Neural cell (in vitro differentiated cells): ENCODE measurements around the gene DPH1. TPM values are rescaled to one million over a fixed set of nuclear protein-coding genes. Genes with fewer than 3 reads are reported as not detected.
A peak's percentile ranks its signal among the peaks of the same experiment; 100 is the strongest.

Experiments used
- H2AFZ ChIP-seq: fragments of 200-600, 300-800 bp; sonication (generic), shearing (Covaris generic); 2 replicates; pipeline ENCODE4 v1.6.0; 2014; ENCODE audit warnings: low read depth, mild to moderate bottlenecking, antibody characterized with exemption, low read length, moderate library complexity
- H3F3A ChIP-seq: fragments of 200-600 bp; shearing (Covaris generic); 2 replicates; pipeline ENCODE4 v1.6.1; 2016; ENCODE audit warnings: mild to moderate bottlenecking, moderate library complexity, mixed read lengths, antibody characterized with exemption, low read length; ENCODE audit not compliant: insufficient read depth, poor library complexity, severe bottlenecking
- H3K27ac ChIP-seq: fragments of 200-600, 300-800 bp; sonication (generic), shearing (Covaris generic); 2 replicates; pipeline ENCODE4 v1.5.1; 2014; ENCODE audit warnings: mild to moderate bottlenecking, low read length, moderate library complexity
- H3K27me3 ChIP-seq: fragments of 300-800, 200-600 bp; sonication (generic), shearing (Covaris generic); 2 replicates; pipeline ENCODE4 v1.6.0; 2014; ENCODE audit warnings: mild to moderate bottlenecking, low read depth, low read length, moderate library complexity; ENCODE audit not compliant: insufficient read depth
- H3K36me3 ChIP-seq: fragments of 300-800, 200-600 bp; sonication (generic), shearing (Covaris generic); 2 replicates; pipeline ENCODE4 v1.5.1; 2014; ENCODE audit warnings: mild to moderate bottlenecking, antibody characterized with exemption, low read length, moderate library complexity; ENCODE audit not compliant: insufficient read depth
- H3K4me2 ChIP-seq: fragments of 300-800, 200-600 bp; sonication (generic), shearing (Covaris generic); 2 replicates; pipeline ENCODE4 v1.6.0; 2014; ENCODE audit warnings: mild to moderate bottlenecking, low read length
- H3K4me3 ChIP-seq: fragments of 300-800, 200-600 bp; sonication (generic), shearing (Covaris generic); 2 replicates; pipeline ENCODE4 v1.5.1; 2014; ENCODE audit warnings: mild to moderate bottlenecking, low read length, moderate library complexity
- H3K79me2 ChIP-seq: fragments of 200-600 bp; shearing (Covaris generic); replicated peaks from 2 replicates; pipeline ENCODE4 v1.6.0; 2014; ENCODE audit warnings: mild to moderate bottlenecking, low read length, moderate library complexity; ENCODE audit not compliant: insufficient read depth
- H3K9ac ChIP-seq: fragments of 300-800, 200-600 bp; sonication (generic), shearing (Covaris generic); 2 replicates; pipeline ENCODE4 v1.6.1; 2016; ENCODE audit warnings: mild to moderate bottlenecking, low read length, mixed read lengths
- H3K9me2 ChIP-seq: fragments of 200-600 bp; shearing (Covaris generic); 2 replicates; pipeline ENCODE4 v1.6.1; 2016; ENCODE audit warnings: mild to moderate bottlenecking, low read length, mixed read lengths; ENCODE audit not compliant: insufficient read depth
- H3K9me3 ChIP-seq: fragments of 200-600, 300-800 bp; sonication (generic), shearing (Covaris generic); 2 replicates; pipeline ENCODE4 v1.6.1; 2016; ENCODE audit warnings: mild to moderate bottlenecking, mixed run types, low read length, moderate library complexity, mixed read lengths
- H4K20me1 ChIP-seq: fragments of 200-600 bp; shearing (Covaris generic); 2 replicates; pipeline ENCODE4 v1.6.1; 2016; ENCODE audit warnings: mild to moderate bottlenecking, mixed run types; ENCODE audit not compliant: insufficient read depth
- EP300 ChIP-seq: fragments of 450-650 bp; conservative IDR thresholded peaks from 2 replicates; pipeline ENCODE4 v1.6.1; 2014; ENCODE audit warnings: antibody characterized with exemption, mild to moderate bottlenecking, moderate library complexity; ENCODE audit not compliant: poor library complexity, severe bottlenecking
- EZH2 ChIP-seq: fragments of 200-600, 300-800 bp; shearing (Covaris generic), sonication (generic); IDR thresholded peaks from 2 replicates; pipeline ENCODE4 v1.6.1; 2014; ENCODE audit warnings: antibody characterized with exemption, low read length, borderline replicate concordance, mild to moderate bottlenecking; ENCODE audit not compliant: insufficient read depth, poor library complexity, severe bottlenecking
- MXI1 ChIP-seq: fragments of 450-650 bp; conservative IDR thresholded peaks from 2 replicates; pipeline ENCODE4 v1.6.1; 2014; ENCODE audit warnings: antibody characterized with exemption, mild to moderate bottlenecking; ENCODE audit not compliant: poor library complexity, severe bottlenecking
- POLR2AphosphoS5 ChIP-seq: IDR thresholded peaks from 2 replicates; pipeline ENCODE4 v1.6.1; 2012
- RAD21 ChIP-seq: fragments of 450-650 bp; conservative IDR thresholded peaks from 2 replicates; pipeline ENCODE4 v1.6.1; 2014; ENCODE audit warnings: antibody characterized with exemption, mild to moderate bottlenecking, moderate library complexity
- SMC3 ChIP-seq: fragments of 450-650 bp; conservative IDR thresholded peaks from 2 replicates; pipeline ENCODE4 v1.6.1; 2014; ENCODE audit warnings: antibody characterized with exemption, mild to moderate bottlenecking, moderate library complexity; ENCODE audit not compliant: poor library complexity
- TAF1 ChIP-seq: IDR thresholded peaks from 2 replicates; pipeline ENCODE4 v1.6.1; 2012; ENCODE audit warnings: low read depth
- polyA plus RNA-seq: library from polyadenylated mRNA; depleted of rRNA; stranded (reverse); fragments of >200 nt; gene quantifications from 2 replicates; pipeline ENCODE4 v1.2.3, GENCODE V29; 2014
- TF ChIP-seq, protein P1 (sequence below): IDR thresholded peaks from 2 replicates; pipeline ENCODE4 v1.6.1; 2012; ENCODE audit warnings: borderline replicate concordance
- TF ChIP-seq, protein P2 (sequence below): fragments of 450-650 bp; IDR thresholded peaks from 2 replicates; pipeline ENCODE4 v1.5.1; 2014; ENCODE audit warnings: antibody characterized with exemption, mild to moderate bottlenecking, moderate library complexity; ENCODE audit not compliant: poor library complexity, severe bottlenecking

DPH1 gene
- polyA plus RNA-seq, 1 donor from 2014 or later: 44.8 TPM

DNA sequence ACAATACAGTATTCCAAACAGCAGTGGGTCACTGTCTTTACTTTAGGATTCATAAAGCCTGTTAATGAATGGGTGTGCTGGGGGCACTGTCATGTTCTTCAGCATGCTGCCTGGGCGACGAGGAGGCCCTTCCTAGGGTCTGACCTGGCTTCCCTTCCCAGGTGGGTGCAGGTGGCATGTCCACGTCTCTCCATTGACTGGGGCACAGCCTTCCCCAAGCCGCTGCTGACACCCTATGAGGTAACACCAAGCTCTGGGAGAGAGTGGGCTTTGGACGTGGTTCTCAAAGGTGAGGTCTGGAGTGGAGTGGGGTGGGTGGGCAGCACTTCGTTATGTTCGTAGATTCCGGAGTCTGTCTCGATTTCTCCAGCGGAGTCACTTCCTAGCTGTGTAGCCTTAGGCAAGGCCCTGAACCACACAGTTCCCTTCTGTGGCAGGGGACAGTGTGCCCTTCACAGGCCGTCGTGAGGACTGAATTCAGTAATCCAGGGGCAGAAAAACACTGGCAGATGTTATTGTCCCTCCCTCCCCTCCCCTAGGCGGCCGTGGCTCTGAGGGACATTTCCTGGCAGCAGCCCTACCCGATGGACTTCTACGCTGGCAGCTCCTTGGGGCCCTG is 11.1 kb downstream of the DPH1 start:
- H3K9ac ChIP-seq: peak overlapping the region; percentile 79
- no peaks in the 10 kb centered on the region for H3K27me3 ChIP-seq
- H3K9me2 ChIP-seq: no peaks in the 10 kb centered on the region
- peak overlapping the region; percentile 46 for H3K4me2 ChIP-seq
- no peaks in the 10 kb centered on the region for H3K9me3 ChIP-seq
- H4K20me1 ChIP-seq: no peaks in the 10 kb centered on the region
- peak overlapping the region; percentile 73 for H2AFZ ChIP-seq
- H3K36me3 ChIP-seq: no peaks in the 10 kb centered on the region
- H3K27ac ChIP-seq: peak overlapping the region; percentile 84
- H3K79me2 ChIP-seq: no peaks in the 10 kb centered on the region
- peaks cover 6% of the 10 kb centered on the region for H3F3A ChIP-seq
- H3K4me3 ChIP-seq: peak overlapping the region; percentile 84
- TF ChIP-seq EP300: no peak
- TF ChIP-seq MXI1: no peak
- no peak for TF ChIP-seq SMC3
- no peak for TF ChIP-seq TAF1
- TF ChIP-seq, protein P1, sequence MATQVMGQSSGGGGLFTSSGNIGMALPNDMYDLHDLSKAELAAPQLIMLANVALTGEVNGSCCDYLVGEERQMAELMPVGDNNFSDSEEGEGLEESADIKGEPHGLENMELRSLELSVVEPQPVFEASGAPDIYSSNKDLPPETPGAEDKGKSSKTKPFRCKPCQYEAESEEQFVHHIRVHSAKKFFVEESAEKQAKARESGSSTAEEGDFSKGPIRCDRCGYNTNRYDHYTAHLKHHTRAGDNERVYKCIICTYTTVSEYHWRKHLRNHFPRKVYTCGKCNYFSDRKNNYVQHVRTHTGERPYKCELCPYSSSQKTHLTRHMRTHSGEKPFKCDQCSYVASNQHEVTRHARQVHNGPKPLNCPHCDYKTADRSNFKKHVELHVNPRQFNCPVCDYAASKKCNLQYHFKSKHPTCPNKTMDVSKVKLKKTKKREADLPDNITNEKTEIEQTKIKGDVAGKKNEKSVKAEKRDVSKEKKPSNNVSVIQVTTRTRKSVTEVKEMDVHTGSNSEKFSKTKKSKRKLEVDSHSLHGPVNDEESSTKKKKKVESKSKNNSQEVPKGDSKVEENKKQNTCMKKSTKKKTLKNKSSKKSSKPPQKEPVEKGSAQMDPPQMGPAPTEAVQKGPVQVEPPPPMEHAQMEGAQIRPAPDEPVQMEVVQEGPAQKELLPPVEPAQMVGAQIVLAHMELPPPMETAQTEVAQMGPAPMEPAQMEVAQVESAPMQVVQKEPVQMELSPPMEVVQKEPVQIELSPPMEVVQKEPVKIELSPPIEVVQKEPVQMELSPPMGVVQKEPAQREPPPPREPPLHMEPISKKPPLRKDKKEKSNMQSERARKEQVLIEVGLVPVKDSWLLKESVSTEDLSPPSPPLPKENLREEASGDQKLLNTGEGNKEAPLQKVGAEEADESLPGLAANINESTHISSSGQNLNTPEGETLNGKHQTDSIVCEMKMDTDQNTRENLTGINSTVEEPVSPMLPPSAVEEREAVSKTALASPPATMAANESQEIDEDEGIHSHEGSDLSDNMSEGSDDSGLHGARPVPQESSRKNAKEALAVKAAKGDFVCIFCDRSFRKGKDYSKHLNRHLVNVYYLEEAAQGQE: no peak
- TF ChIP-seq, protein P2, sequence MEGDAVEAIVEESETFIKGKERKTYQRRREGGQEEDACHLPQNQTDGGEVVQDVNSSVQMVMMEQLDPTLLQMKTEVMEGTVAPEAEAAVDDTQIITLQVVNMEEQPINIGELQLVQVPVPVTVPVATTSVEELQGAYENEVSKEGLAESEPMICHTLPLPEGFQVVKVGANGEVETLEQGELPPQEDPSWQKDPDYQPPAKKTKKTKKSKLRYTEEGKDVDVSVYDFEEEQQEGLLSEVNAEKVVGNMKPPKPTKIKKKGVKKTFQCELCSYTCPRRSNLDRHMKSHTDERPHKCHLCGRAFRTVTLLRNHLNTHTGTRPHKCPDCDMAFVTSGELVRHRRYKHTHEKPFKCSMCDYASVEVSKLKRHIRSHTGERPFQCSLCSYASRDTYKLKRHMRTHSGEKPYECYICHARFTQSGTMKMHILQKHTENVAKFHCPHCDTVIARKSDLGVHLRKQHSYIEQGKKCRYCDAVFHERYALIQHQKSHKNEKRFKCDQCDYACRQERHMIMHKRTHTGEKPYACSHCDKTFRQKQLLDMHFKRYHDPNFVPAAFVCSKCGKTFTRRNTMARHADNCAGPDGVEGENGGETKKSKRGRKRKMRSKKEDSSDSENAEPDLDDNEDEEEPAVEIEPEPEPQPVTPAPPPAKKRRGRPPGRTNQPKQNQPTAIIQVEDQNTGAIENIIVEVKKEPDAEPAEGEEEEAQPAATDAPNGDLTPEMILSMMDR: no peak
- no peak for TF ChIP-seq EZH2
- no peak for TF ChIP-seq POLR2AphosphoS5
- no peak for TF ChIP-seq RAD21

GRCh38 chr17:2041561-2042389 is 11.8 kb downstream of the DPH1 start, which contains the start of gene OVCA2:
Gene OVCA2 (plus strand): TSS chr17:2042022. CDS start chr17:2042048, 26 bp downstream.
- Histone ChIP-seq H3K36me3 (no peaks in the 10 kb centered on the region), H3K9ac (peak within 1 kb of the TSS; percentile 79), H3K9me2 (no peaks in the 10 kb centered on the region), H3F3A (peaks cover 6% of the 10 kb centered on the region), H3K27me3 (no peaks in the 10 kb centered on the region), H2AFZ (peak within 1 kb of the TSS; percentile 73), H3K79me2 (no peaks in the 10 kb centered on the region), H3K4me3 (peak within 1 kb of the TSS; percentile 84), H3K4me2 (peak within 1 kb of the TSS; percentile 99), H3K27ac (peak within 1 kb of the TSS; percentile 84), H4K20me1 (no peaks in the 10 kb centered on the region), H3K9me3 (no peaks in the 10 kb centered on the region)
- TF ChIP-seq POLR2AphosphoS5 (peak; percentile 91), EZH2 (no peak), EP300 (peak; percentile 68), SMC3 (peak; percentile 86), RAD21 (peak; percentile 90), TAF1 (no peak), MXI1 (peak; percentile 85)
- TF ChIP-seq, protein P1: peak; percentile 85
- TF ChIP-seq, protein P2: peak; percentile 93
